HG03460 (cell line): Measurements from ENCODE around the gene POC1A.

Source experiments
- ATAC-seq: cut with Tn5 transposase; IDR thresholded peaks from one replicate; pipeline ENCODE4 v1.9.1; 2021; ENCODE audit not compliant: unreplicated experiment

POC1A gene

DNA sequence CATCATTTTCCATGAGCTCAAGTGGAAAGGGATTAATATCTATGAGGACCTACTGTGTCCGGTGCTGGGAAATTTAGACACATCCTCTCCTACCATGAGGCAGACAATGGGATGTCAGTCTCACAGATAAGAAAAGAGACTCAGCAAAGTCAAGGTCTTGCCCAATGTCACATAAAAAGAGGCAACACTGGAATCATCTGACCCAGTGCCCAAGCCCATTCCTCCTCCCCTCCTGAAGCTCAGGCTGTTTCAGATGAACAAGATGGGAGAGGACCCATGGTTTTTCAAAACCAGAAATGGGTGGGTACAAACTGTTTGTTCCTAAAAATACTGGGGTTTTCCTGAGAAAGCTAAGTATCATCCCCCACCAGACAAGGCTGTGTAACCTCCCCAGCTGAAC is 22.2 kb downstream of the POC1A start:
- no peak for ATAC-seq

DNA sequence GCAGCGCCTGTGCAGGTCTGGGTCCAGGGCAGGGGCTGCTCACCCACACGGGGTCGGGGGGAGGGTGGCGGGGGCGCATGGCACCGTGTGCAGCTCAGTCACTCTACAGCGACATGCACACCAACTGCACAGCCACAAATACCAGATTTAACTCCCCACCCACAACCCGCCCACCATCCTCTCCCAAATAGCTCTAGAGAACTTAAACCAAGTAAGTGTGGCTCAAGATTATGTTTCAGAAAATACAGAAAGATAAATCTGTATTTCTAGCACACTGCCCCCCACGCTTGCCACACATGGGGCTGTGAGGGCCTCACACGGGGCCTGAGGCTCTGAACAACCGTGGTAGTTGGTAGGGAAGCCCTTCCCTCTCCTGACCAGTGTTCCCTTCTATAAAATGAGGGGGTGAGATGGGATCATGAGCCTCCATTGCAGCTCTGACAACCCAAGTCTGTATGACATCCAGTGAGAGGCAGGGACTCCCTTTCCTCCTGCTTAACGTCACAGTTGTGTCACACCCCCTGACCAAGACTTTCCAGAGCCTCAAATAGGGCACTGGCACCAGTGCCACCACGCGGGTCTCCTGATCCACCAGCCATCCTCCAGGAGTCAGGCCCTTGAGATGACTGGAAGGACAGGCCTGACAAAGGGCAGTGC is 23.1 kb downstream of the POC1A start:
- ATAC-seq: no peak

DNA sequence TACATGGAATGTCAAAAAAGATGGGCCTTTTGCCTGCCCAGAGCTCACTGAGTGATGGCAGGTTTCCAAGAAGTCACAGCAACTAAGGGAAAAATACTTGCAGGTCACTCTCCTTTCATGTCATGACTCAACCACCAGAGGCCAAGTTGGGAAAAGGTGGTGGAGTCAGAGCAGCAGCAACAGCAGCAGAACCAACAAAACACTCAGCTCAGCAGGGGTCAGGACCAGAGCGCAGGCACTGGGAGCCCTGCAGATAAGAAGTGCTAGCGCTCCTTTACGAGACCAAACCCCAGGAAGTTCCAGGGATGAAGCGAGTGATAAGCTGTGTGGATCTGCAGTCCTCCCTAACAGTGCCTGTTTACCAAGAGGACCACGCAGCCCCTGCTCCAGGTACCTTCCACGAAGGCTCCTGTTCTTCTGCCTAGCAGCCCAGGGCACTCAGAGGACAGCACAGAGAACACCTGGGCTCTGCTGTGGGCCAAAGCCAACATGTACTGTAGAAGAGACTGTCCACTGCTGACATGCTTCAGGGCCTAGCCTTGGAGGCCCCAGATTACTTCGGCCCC is 26.0 kb downstream of the POC1A start:
- ATAC-seq: no peak

DNA sequence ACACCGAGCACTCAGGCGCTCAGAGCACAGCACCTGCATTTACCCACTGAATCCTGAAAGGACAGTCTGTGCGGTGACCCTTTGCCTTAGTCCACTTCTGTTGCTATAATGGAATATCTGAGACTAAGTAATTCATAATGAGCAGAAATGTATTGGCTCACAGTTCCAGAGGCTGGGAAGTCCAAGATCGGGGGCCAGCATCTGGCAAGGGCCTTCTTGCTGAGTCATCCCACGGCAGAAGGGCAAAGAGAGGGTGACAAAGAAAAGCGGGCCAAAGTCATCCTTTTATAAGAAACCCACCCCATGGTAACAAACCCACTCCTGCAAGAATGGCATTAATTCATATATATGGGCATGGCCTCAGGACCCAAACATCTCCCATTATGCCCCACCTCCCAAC is 27.7 kb downstream of the POC1A start:
- no peak for ATAC-seq

DNA sequence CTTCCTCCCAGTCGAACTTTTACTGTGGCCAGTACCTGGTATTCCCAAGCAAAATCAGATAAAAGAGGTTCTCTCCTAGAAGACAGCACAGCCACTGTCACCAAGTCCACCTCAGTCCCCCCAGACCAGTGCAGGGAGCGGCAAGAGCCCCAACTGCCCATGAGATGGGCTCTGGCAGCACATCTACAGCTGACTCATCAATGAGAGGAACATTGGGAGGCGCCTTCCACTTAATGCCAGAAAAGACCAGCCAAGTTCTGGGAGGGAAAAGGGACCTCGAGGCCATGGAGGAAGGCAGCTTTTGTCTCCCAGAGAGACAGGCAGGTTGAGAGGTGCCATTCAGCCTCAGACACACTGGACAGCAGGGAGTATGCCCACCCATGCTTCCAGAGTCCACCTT is 28.2 kb downstream of the POC1A start:
- no peak for ATAC-seq

DNA sequence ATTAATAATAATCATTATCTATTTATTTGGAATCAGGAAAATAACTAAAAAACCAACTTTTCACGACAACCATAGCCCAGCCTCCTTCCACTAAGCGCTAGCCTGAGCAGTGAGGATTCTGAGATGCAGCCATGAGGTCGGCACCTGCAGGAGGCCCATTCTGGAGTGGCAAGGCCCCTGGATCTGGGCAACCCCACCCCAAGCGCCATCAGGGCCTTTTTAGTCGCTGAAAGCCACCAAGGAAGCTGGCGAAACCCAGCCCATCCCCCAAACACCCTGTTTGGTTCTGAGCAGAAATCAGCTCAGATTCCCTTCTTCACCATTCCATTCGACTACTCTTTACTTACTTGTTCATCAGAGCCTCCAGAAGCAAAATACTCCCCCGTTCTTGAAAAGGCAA is 29.5 kb downstream of the POC1A start:
- ATAC-seq: no peak

DNA sequence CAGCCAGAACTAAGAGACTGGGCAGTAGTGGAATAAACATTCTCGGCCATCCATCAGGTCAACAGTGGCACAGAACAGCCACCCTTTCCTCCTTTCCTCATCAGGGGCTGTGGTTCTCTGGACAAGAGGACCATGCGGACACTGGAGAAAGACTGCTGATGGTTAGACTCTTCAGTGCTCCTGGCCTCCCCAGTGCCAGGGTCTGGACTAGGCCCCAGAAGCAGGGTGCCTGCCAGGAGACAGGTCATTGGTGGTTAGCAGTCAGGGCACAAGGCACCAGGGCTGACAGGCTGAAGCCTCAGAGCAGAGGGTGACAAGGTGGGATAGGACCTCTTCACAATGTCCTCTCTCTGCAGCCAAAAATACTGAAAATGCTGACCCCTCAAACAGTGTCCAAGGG is 30.1 kb downstream of the POC1A start:
- no peak for ATAC-seq

DNA sequence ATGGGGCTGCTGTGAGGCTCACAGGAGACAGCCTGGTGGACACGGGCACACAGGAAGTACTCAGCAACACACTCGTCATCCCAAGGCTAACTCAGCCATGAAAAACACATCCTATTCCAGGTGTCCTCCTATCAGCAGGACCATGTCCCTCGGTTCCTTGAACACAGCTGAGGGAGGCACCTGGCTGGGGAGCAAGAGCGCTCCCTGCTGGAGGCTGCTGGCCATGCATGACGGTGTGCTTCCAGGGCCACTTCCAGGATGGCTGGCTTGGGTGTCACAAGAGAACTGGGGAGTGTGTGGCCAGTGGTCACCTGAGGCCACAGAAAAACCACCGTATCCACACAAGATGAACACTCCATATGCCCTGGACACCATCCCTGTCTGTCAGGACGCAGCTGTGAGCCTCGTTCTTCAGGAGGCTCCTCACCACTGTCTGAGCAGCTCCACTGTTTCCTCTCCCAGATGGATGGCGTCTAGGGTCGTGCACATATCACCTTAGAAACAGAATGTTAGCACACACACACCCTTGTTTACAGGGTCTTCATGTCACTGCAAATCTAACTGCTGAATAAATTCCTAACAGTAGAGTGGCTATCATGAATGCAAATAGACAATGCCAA is 31.0 kb downstream of the POC1A start:
- peak; percentile 48 for ATAC-seq

DNA sequence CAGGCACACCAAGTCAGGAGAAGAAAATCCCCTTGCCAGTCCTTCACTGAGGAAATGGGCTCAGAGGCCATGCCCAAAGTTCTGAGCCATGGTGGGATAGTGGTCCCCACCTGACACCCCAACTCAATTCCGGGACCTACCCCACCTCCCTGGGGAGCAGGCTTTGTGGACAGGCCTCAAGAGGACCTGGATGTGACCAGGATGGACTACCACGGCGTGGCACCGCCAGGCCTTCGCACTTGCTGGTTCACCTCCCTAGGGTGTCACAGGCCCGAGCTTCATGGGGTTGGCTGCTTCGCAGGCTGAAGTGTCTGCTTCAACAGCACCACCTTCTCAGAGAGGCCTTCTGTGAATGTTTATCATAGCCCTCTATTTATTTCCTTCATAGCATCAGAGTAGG is 31.7 kb downstream of the POC1A start:
- ATAC-seq: no peak

DNA sequence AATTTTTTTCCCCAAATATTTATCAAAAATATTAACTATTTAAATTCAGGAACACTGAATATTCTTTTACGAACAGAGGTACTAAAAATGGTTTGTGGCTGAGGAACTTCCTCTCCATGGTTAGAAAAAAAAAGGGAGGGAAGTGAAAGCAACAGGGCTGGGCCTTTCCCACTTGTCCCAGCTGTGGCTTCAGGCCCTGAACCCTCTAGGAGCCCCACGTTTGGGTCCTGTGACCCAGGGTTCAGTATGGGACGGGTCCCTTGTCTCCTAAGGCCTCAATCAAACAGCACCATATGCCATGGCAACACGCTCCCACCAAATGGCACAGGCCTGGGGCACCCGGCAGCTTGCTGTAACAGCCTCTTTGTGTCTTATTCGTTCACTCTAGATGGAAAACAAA is 32.4 kb downstream of the POC1A start:
- ATAC-seq: no peak

DNA sequence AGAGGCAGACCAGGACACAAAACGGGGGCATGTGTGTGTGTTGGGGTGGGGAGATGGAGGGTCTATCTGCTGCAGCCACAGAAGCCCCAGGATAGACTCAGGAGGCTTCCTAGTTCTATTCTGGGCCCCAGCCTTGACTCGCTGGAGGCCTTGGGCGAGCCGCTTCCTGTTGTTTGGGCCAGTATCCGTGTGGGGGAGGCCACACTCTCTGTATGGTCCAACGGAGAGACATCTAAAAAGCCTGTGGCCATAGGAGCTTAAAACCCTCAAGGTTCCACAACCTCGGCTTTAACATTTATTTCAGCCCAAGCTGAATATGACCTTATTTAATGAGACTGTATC is 32.8 kb downstream of the POC1A start:
- no peak for ATAC-seq

DNA sequence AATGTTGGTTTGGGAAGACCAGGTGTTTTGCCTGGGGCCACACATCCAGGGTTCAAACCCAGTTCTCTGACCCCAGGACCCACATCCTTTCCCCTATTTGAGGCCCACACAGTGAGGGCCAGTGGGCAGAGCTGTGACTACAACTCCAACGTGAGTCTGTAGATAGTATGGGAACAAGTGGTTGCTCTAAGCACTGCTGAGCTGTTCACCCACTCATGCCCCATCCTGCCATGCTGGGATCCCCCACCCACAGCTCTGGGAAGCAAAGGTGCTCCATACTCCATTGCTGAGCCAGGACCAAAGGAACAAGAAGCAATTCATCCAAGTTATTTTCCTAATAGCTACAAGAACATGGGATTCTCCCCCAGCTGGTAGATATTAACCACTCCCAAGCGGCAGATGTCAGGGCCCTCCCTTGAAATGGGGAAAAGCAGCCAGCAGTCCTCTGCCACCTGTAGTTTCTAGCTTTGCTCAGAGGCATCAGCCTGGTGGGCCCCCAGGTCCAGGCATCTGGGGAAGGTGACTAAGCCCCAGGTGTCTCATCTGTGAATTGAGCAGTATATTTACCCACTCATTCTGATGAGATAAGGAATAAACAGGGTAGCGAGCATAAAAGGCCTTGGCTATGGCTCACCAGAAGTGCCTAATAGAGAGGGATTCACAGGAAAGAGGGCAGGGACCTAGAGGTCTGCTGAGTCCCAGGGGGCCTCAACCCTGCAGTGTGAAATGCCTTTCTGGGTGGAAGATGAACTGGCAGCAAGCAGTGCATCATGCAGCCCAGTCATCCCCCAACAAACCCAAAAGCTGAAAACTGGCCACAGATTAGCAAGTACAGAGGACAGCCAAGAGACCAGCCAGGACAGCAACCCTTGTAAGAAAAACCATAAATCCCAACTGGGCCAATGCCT is 33.4 kb downstream of the POC1A start:
- no peak for ATAC-seq

DNA sequence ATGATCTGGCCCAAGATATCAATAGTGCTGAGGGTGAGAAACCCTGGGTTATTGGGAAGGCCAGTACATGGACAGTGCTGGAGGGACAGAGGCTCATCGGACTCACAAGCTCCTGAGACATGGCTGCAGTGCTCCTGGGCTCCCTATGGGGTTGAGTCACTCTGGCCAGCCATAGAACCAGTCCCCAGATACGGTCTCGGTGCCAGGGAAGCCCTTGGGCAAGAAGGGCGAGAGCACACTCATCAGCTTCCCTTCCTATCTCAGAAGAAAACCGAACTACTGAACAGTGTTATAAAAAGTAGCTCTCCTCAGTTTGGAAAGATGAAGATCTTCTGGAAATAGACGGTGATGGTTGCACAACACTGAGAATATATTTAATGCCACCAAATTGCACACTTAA is 34.4 kb downstream of the POC1A start:
- ATAC-seq: no peak

DNA sequence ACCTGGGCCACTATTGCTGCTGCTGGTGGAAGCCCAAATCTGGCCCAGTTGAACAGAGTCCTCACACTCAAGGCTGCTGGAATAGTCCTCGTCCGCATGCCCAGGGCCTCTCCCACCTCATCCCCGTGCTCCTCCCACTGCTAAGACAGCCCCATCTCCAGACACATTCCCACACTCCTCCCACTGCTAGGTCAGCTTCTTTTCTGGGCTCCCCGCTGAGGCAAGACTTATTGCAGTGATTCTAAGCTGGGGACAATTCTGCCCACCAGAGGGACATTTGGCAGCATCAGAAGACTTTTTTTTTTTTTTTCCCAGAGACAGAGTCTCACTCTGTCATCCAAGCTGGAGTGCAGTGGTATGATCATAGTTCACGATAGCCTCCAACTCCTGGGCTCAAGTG is 35.1 kb downstream of the POC1A start:
- no peak for ATAC-seq

DNA sequence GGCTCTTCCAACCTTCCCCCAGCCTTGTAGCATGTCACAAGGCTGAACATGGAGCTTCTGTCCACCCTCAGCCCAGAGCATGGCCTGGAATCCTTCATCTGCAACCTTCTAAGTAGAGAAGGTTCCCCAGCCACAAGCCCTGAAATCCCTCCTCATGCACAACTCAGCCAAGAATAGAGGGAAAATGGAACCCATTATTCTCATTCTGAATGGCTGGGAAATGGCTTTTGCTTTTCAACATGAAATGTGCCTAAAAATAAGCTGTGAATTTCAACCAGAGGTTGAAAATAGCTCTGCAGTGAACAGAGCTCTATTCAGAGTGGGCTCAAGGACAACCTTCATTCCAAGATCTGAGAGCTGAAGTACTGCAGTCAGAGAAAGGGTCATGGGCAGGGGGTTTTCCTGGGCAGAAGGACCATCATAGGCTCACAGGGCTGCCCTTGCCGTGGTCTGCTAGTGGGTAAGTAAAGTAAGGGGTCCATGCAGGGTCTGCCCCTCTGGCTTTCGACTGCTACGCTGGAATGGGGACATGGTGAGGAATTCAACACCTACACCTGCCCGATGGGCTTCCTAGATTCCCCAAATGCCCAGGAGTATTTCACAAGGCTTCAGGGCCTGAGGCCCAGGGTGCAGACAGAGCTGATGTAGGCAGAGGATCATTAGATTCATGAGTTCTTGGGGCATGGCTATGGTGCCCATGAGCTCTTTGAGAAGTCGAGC is 35.9 kb downstream of the POC1A start:
- no peak for ATAC-seq

DNA sequence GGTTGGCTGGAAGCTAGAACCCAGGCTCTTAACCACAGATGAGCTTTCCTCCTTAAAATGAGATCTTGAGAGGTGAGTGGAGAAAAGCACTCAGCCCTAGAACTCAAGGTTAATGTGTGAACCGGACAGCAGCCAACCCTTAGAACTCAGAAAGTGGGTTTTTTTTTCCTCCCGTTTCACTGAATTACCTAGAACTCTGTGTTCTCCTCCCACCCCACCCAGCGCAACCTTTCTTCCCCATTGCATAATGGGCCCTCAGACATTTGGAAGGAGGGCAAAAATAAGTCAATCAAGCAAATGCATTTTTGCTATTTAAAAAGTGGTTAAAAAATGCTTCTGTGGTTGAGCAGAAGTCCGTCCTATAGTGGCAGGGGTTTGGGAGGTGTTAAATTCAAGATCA is 36.7 kb downstream of the POC1A start:
- no peak for ATAC-seq

DNA sequence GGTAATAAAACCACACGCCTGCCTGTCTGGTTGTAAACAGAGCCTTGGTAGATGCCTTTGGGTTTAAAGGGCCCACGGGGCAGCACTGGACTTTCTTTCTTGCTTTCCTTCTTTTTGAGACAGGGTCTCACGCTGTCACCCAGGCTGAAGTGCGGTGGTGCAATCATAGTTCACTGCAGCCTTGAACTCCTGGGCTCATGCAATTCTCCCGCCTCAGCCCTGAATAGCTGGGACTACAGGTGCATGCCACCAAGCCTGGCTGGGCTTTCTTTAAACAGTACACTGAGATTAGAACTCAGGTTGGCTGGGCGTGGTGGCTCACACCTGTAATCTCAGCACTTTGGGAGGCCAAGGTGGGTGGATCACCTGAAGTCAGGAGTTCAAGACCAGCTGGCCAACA is 42.2 kb downstream of the POC1A start:
- ATAC-seq: no peak

DNA sequence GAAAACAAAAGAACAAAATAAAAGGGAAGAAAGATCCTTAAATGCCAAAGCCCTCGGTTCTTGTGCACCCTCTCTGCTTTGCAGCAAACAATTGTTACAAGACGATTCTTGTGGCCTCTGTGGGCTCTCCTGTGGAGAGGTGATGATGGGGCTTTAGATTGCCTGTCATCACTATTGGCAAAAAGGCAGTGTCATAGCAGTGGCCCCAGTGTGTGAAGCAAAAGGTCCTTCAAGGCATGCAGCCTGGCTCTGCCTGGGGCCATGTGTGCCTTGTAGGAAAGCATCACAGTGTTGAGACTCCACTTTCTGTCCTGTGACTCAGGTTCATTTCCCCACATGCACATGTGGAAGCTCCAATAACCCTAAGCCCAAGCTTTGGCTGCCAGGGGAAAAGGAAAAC is 43.7 kb downstream of the POC1A start:
- ATAC-seq: no peak

DNA sequence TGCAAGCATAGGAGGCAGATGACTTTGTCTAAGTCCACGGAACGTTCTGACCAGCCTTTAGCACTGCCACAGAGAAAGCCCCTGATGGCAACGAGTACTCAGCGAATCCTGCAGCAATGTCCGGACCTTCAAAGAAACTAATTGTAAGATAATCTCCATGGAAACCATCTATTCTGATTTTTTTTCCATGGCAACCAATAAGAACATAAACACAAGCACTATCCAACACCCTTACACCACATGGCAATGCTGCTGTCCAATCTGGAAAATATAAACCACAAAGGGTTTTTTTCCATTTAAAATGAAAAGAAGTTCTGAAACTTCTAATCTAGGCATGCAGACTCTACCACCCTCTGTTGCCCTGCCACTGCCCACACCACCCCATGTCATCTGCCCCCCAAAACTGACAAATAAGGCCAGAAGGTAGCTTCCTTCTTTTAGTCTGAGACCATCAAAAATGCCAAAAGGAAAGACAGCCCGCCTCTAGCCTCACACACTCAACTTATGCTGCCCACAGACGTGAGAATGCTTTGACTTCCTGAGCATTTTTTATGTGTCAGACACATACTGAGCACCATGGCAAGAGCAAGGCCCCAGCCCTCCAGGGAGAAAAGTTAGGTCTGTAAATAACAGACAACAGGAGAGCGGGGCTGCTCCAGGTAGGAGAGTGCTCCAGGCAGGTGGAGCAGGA is 44.5 kb downstream of the POC1A start:
- no peak for ATAC-seq

DNA sequence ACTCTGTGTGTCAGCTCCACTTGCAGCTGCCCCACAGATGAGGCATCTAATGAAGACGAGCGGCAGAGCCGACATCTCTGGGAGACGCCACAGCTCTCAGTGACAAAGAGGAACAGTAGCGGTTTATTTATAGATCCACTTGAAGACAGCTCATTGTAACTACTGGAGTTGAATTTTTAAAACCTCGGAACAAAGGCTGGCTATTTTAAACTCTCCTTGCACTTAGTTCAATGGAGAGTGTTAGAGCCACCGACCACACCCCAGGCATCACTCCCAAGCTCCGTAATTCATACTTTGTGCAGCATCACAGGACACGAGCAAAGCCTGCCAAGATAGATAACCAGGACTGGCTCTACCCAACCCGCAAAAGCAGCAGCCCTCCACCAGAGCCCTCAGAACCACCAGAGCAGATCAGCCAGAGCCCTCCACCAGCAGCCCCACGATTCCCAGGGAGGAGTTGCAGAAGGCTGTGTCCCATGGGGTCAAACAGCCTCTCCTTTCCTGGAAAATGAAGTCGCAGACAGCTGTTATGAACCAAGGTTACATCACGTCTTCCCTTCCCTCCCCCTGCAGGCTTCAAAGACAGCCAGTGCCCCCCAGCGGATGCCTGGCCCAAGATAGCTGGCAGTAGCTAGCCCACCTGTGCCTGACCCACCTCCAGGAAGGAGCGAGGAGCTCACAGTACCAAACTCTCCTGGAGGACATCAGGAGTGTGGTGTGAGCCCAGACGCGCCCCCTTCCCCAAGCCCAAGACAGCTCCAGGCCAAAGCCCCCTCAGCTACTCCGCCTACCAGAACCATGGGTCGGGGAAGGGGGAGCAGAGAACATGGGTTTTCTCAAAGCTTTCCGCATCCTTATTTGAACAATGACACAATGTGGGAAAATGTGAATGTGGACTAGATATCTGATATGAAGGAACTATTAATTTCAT is 45.7 kb downstream of the POC1A start:
- no peak for ATAC-seq
